A673 (cell line): Measurements from ENCODE around the gene NDRG4. TPM values are rescaled to one million over a fixed set of nuclear protein-coding genes. Genes with fewer than 3 reads are reported as not detected.

Experiments used
- BruUV-seq: library from RNA; stranded (reverse); fragments of 400-500 nt; replicated peaks from 2 replicates; lab custom pipeline; 2021; lab: Mats Ljungman, UMichigan
- CTCF ChIA-PET: fragments of 300-600 bp; sonication (Branson Sonifier 250); formaldehyde crosslinking; loops from one replicate; lab custom pipeline; 2022; ENCODE audit warnings: antibody characterized with exemption; lab: Charles Lee
- POLR2A ChIA-PET: fragments of 300-600 bp; sonication (Branson Sonifier 250); formaldehyde crosslinking; loops from one replicate; lab custom pipeline; 2022; ENCODE audit warnings: antibody characterized with exemption; ENCODE audit not compliant: low non-redundant PET; lab: Charles Lee
- DNase-seq: peaks from one replicate; pipeline ENCODE4 v3.0.0-alpha.2; 2015; ENCODE audit warnings: low spot score
- H3K27ac ChIP-seq: fragments of 200-600 bp; sonication (generic); 2 replicates; pipeline ENCODE4 v1.5.1; 2016; ENCODE audit warnings: mixed run types, low read depth, mild to moderate bottlenecking, mixed read lengths, antibody characterized with exemption, low read length; ENCODE audit not compliant: poor library complexity, severe bottlenecking
- H3K27me3 ChIP-seq: fragments of 200-600 bp; sonication (generic); replicated peaks from 2 replicates; pipeline ENCODE4 v1.6.1; 2017; ENCODE audit warnings: mixed run types, low read depth, mild to moderate bottlenecking, mixed read lengths, antibody characterized with exemption, low read length; ENCODE audit not compliant: insufficient read depth, poor library complexity
- H3K36me3 ChIP-seq: fragments of 200-600 bp; sonication (generic); 2 replicates; pipeline ENCODE4 v1.6.1; 2016; ENCODE audit warnings: mixed run types, mild to moderate bottlenecking, mixed read lengths, antibody characterized with exemption, low read length; ENCODE audit not compliant: insufficient read depth, poor library complexity, severe bottlenecking
- H3K4me1 ChIP-seq: fragments of 200-600 bp; sonication (generic); 2 replicates; pipeline ENCODE4 v1.6.1; 2017; ENCODE audit warnings: mixed run types, mild to moderate bottlenecking, mixed read lengths, antibody characterized with exemption, low read length; ENCODE audit not compliant: insufficient read depth, poor library complexity, severe bottlenecking
- H3K4me3 ChIP-seq: fragments of 200-600 bp; sonication (generic); 2 replicates; pipeline ENCODE4 v1.5.1; 2016; ENCODE audit warnings: low read depth, mixed run types, mild to moderate bottlenecking, mixed read lengths, low read length; ENCODE audit not compliant: poor library complexity, severe bottlenecking
- H3K9me3 ChIP-seq: fragments of 200-600 bp; sonication (generic); 2 replicates; pipeline ENCODE4 v1.6.1; 2016; ENCODE audit warnings: mixed run types, low read depth, mild to moderate bottlenecking, mixed read lengths, antibody characterized with exemption, low read length; ENCODE audit not compliant: poor library complexity, severe bottlenecking
- EZH2 ChIP-seq: fragments of 200-600 bp; sonication (generic); IDR thresholded peaks from 2 replicates; pipeline ENCODE4 v1.6.1; 2017; ENCODE audit warnings: borderline replicate concordance, low read depth, mild to moderate bottlenecking, mixed read lengths, antibody characterized with exemption, low read length; ENCODE audit not compliant: poor library complexity, severe bottlenecking
- intact Hi-C: fragments of 100-400 bp; cut with micrococcal nuclease; formaldehyde crosslinking; loops from one replicate; pipeline ENCODE4 v1.10.0; 2022; ENCODE audit not compliant: unreplicated experiment
- total RNA-seq: library from RNA; stranded (reverse); gene quantifications from 2 replicates; pipeline ENCODE4 v1.2.3, GENCODE V29; 2021
- TF ChIP-seq, protein P1 (sequence below): fragments of 300-800, 200-600 bp; sonication (generic); conservative IDR thresholded peaks from 2 replicates; pipeline ENCODE4 v1.5.1; 2017; ENCODE audit warnings: low read depth, mild to moderate bottlenecking, antibody characterized with exemption, low read length, moderate library complexity, mixed read lengths

The NDRG4 gene
- total RNA-seq, 1 experiment from 2014 or later, result 0.28 TPM

DNA sequence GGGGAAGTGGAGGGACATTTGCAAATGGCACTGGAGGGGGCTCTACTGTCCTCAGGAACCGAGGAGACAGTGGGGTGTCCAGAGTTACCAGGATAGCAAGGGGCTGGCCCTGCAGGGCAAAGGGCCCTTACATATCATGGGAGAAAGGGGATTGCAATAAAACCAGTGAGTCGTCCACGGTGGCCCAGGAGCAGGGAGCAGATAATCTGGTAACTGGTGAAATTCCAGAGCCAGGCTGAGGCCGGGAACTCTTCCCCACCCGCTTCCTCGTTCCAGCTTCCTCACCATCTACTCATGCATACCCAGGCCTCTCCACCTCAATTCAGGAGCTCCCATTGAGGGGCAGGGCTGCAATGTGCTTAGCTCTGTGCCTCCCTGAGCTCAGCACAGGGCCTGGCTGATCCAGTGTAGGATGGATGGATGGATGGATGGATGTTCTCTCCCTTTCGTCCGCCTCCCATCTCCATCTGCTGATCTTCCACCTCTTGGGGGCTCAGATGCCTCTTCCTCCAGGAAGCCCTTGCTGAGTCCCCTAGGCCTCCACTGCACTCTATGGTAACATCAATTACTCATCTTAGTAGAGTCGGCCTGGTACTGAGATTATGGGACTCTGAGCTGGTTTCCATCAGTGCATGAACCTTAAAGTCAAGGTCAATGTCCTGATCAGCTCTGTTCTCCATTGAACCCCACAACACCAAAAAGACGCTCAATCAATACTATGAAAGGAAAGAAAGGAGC, 41.2 kb upstream of the NDRG4 start:
- H3K27me3 ChIP-seq, result peaks cover 15% of the 10 kb centered on the region
- DNase-seq, result no peak
- TF ChIP-seq EZH2, result no peak
- TF ChIP-seq, protein P1, sequence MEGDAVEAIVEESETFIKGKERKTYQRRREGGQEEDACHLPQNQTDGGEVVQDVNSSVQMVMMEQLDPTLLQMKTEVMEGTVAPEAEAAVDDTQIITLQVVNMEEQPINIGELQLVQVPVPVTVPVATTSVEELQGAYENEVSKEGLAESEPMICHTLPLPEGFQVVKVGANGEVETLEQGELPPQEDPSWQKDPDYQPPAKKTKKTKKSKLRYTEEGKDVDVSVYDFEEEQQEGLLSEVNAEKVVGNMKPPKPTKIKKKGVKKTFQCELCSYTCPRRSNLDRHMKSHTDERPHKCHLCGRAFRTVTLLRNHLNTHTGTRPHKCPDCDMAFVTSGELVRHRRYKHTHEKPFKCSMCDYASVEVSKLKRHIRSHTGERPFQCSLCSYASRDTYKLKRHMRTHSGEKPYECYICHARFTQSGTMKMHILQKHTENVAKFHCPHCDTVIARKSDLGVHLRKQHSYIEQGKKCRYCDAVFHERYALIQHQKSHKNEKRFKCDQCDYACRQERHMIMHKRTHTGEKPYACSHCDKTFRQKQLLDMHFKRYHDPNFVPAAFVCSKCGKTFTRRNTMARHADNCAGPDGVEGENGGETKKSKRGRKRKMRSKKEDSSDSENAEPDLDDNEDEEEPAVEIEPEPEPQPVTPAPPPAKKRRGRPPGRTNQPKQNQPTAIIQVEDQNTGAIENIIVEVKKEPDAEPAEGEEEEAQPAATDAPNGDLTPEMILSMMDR, result no peak
- ChIA-PET CTCF (no interaction called here), POLR2A (no interaction called here)
- H3K9me3 ChIP-seq, result no peaks in the 10 kb centered on the region
- no peak overlapping the region for H3K4me3 ChIP-seq
- BruUV-seq, result no TSS peak
- intact Hi-C loops, result no loop called here
- no peak overlapping the region for H3K27ac ChIP-seq
- no peaks in the 10 kb centered on the region for H3K36me3 ChIP-seq
- H3K4me1 ChIP-seq, result peaks cover 4% of the 10 kb centered on the region

DNA sequence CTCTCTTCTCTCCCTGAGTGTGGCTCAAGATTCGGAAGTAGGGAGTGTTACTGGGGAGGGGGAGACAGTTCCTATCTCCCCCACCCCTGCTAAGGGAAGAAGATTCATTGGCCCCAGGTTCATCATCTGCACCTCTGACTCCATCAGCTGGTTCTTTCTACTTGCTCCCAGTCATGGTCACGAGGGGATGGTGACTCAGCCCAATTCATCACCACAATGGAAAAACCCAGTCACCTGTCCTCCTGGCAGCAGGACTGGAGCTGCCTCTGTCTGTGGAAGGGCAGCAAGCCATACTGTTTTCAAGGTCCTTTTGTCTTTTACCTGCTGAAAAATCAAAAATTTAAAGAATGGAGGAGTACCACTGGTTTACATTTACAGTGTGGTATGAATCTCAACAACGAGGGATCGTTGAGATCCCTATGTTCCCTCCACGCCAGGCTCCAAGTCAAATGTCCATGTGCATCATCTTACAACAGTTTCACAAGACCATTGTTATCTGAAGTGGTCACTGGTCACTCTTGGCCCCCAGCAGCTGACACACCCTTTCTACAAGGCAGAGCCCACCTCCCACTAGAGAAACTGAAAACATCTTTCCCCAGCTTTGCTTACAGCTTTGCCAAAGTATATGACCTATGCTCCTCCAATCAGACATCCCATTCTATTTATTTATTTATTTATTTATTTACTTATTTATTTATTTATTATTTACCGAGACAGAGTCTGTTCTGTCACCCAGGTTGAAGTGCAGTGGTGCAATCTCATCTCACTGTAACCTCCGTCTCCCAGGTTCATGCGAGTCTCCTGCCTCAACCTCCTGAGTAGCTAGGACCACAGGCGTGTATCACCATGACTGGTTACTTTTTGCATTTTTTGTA, 40.4 kb upstream of the NDRG4 start:
- Histone ChIP-seq H3K27ac (no peak overlapping the region), H3K4me1 (peaks cover 4% of the 10 kb centered on the region), H3K9me3 (no peaks in the 10 kb centered on the region), H3K27me3 (peaks cover 23% of the 10 kb centered on the region), H3K4me3 (no peak overlapping the region), H3K36me3 (no peaks in the 10 kb centered on the region)
- no peak for DNase-seq
- ChIA-PET CTCF (no interaction called here), POLR2A (no interaction called here)
- TF ChIP-seq, protein P1, result no peak
- TF ChIP-seq EZH2, result no peak
- intact Hi-C loops, result no loop called here
- no TSS peak for BruUV-seq

DNA sequence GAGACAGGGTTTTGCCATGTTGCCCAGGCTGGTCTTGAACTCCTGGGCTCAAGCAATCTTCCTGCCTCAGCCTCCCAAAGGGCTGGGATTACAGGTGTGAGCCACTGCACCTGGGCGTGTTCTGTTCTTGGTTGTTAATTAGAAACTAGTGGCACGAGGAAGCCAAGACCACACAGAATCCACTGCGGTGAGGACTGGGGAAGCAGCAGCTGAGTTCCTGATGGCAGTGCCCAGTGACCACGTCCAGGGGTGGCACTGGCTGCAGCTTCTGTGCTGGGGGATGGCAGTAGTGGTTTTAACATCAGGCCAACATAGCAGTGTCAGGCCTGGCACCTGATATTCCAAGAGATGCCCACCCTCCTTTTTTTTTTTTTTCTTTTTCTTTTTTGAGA, 39.7 kb upstream of the NDRG4 start:
- no TSS peak for BruUV-seq
- peaks cover 4% of the 10 kb centered on the region for H3K4me1 ChIP-seq
- peaks cover 30% of the 10 kb centered on the region for H3K27me3 ChIP-seq
- POLR2A ChIA-PET, result no interaction called here
- no peaks in the 10 kb centered on the region for H3K9me3 ChIP-seq
- no peak for DNase-seq
- no peak for TF ChIP-seq EZH2
- TF ChIP-seq, protein P1, result no peak
- intact Hi-C loops, result no loop called here
- no peak overlapping the region for H3K27ac ChIP-seq
- H3K36me3 ChIP-seq, result no peaks in the 10 kb centered on the region
- CTCF ChIA-PET, result no interaction called here
- H3K4me3 ChIP-seq, result no peak overlapping the region
